Vagina (tissue), 2 donors: Measurements from ENCODE around the gene MBOAT7.

Experiments
- POLR2A ChIP-seq, 2 donors: fragments of 450-650 bp; IDR thresholded peaks; one replicate each; pipeline ENCODE4 v1.6.1; 2017; ENCODE audit warnings: antibody characterized with exemption in 2 of 2, mild to moderate bottlenecking in 2 of 2, moderate library complexity in 2 of 2
- POLR2AphosphoS5 ChIP-seq, 2 donors: sonication (generic); formaldehyde crosslinking; IDR thresholded peaks; one replicate each; pipeline ENCODE4 v1.9.0; 2017; ENCODE audit warnings: antibody characterized with exemption in 2 of 2, mild to moderate bottlenecking in 2 of 2, low read depth in 1 of 2; ENCODE audit not compliant: insufficient read depth in 1 of 2
- TF ChIP-seq, protein P1 (sequence below), 3 experiments: fragments of 450-650 bp in 2 of 3; fragments of 200-600 bp in 1 of 3; sonication (generic) in 1 of 3; IDR thresholded peaks; one replicate each; pipeline ENCODE4 v1.5.1; 2017 to 2019; ENCODE audit warnings: antibody characterized with exemption in 3 of 3, mild to moderate bottlenecking in 2 of 3, moderate library complexity in 2 of 3

DNA sequence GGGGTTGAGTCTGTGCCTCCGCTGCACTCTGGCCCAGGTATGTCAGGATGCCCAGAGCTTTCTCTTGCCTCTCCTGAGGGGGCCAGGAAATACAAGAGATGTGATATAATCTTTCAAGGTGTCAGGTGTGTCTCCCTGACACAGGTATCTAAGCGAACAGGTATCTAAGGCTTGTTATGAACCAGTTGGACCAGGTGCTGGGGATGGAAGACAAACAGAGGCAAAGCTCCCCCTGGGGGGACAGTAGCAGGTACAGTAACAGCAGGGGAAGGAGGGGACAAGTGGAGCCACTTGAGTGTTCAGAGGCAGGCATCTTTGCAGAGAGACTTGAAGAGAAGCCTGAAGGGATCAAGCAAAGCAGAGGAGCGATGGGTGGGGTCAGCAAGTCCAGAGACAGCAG is 32.4 kb downstream of the MBOAT7 start:
- TF ChIP-seq, protein P1, sequence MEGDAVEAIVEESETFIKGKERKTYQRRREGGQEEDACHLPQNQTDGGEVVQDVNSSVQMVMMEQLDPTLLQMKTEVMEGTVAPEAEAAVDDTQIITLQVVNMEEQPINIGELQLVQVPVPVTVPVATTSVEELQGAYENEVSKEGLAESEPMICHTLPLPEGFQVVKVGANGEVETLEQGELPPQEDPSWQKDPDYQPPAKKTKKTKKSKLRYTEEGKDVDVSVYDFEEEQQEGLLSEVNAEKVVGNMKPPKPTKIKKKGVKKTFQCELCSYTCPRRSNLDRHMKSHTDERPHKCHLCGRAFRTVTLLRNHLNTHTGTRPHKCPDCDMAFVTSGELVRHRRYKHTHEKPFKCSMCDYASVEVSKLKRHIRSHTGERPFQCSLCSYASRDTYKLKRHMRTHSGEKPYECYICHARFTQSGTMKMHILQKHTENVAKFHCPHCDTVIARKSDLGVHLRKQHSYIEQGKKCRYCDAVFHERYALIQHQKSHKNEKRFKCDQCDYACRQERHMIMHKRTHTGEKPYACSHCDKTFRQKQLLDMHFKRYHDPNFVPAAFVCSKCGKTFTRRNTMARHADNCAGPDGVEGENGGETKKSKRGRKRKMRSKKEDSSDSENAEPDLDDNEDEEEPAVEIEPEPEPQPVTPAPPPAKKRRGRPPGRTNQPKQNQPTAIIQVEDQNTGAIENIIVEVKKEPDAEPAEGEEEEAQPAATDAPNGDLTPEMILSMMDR (IDR thresholded peaks at IDR 0.05): no peak
- TF ChIP-seq POLR2AphosphoS5 (IDR thresholded peaks at IDR 0.05; ENCODE audit: insufficient read depth in 1 of 2, low read depth in 1 of 2) (no peak), POLR2A (IDR thresholded peaks at IDR 0.05) (no peak)
